Aortic smooth muscle cell (primary cell): Measurements from ENCODE around the gene MPZL3. TPM values are rescaled to one million over a fixed set of nuclear protein-coding genes. Genes with fewer than 3 reads are reported as not detected.

Experiments used
- total RNA-seq: library from RNA; depleted of rRNA; stranded (reverse); fragments of >200 nt; gene quantifications from 2 replicates; pipeline ENCODE4 v1.2.3, GENCODE V29; 2014

The MPZL3 gene, protein sequence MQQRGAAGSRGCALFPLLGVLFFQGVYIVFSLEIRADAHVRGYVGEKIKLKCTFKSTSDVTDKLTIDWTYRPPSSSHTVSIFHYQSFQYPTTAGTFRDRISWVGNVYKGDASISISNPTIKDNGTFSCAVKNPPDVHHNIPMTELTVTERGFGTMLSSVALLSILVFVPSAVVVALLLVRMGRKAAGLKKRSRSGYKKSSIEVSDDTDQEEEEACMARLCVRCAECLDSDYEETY
- total RNA-seq: 0.19 and 0.66 TPM in 2 replicates

DNA sequence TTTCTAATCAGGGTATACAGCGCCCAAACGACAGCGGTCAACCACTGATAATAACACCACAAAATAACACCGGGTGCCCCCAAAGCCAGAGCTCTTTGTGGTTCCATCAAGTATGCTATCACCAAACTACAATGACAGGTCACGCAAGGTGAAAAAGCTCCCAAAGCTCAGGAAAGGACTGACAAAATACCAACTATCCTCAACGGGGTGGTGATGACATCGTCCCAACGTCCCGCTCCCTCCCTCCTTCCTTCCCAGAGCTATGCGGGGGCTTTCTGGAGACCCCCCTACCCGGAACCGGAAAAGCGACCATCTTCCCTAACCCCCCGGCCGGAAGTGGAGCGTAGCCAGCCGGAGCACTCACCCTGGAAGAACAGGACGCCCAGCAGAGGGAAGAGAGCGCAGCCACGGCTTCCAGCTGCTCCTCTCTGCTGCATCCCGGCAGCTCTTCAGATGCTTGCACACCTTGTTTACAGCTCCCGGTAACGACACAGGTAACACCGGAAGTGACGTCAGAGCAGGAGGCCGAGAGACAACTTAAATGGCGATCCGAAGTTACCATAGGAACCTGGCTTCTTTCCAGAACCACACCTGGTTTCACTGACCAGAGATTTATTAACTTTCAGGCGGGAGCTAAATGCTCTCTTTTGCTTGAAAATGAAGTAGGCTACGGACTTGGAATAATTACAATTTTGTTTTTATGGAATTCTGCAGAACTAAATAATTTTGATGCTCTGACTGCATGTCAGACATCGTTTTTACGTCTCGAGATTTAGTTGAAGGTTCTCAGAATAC is at the start of gene MPZL3:
Gene MPZL3 (minus strand): TSS at position 508 of the 795 bp plus-strand sequence. CDS start 71 bp downstream, at position 437.

DNA sequence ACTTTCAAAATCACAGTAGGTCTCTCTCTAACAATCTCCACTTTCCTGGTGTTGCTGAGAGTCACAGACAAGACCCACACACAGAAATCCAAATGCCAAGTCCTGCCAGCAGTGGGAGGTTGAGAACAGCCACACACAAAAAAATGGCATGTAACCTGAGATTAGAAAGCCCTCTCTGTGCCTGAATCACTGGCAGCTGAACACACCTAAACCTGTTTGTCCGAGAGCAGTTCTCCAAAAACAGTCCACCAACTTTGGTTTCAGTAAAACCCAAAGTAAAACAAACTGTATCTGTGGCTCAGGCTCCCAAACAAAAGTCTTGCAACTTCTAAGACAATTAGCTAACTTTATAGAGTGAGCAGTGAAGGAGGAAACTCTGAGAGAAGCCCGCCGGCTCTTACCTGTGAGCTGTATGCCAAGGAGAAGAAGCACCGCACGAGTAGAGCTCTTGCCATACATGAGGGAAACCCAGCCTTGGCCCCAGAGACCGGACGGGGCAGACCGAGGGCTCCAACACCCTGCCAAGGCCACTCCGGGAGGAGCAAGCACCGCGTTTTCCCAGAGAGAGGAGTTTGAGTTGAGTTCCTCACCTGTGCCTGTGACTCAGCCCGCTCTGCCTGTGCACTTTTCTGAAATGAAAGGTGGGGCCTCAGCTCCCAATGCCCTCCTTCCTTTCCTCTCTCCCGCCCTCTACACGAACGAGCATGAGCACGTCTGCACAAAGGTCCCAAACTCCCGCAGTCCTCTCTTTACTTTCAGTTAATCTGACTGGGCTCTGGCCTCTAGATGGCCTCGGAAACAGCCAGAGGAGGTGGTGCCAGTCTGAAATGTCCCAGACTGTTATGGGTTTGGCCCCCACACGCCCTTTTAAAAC is 11.8 kb upstream of the MPZL3 start, which contains the start of gene MPZL2:
Gene MPZL2 (minus strand): TSS at position 603 of the 874 bp plus-strand sequence. CDS start 144 bp downstream, at position 459.

DNA sequence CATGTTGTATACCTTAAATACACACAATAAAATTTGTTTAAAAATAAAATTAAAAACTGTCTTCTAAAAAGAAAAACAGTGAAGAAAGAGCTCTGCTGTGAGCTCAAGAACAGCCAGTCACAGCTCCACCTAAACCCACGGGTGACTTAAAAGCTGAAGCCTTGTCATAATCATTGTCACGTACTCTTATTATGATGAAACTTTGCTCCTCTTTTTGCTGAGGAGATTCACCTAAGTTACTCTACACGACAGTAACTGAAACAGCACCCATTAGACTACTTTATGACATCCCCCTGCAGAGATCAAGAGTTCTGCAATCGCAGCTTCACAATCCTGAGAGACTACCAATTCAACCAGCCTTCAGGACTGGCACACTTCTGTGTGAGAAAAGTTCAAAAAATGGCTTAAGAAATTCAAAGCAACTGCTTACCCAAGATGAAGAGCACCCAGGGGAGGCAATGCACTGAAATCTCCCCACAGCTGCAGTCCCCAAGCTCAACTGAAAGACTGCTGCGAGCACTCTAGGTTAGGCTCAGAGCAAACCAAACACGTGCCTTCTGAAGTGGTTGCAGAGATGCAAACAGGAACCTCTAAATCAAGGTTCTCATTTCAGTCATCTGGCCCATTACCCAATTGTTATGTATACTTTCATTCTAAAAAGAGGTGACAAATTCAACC is 27.5 kb downstream of the MPZL3 start, which contains the start of gene JAML:
Gene JAML (minus strand): TSS at position 501 of the 678 bp plus-strand sequence. CDS start 10,145 bp downstream, outside the sequence.

Other genes starting within 250 kb of the MPZL3 start
- under 0.01 TPM in 1 of 2 replicates, not detected in the other for gene TMPRSS4, start 175.3 kb downstream of the MPZL3 start, total RNA-seq
- not detected in 2 replicates for gene SMIM35, start 165.4 kb downstream of the MPZL3 start, total RNA-seq
- gene SCN4B, start 99.5 kb downstream of the MPZL3 start, total RNA-seq: not detected in 2 replicates
- not detected in 2 replicates for gene SCN2B, start 75.7 kb downstream of the MPZL3 start, total RNA-seq
- not detected in 2 replicates for gene JAML, start 27.4 kb downstream of the MPZL3 start, total RNA-seq
- 0.56 and 2.0 TPM in 2 replicates for gene MPZL2, start 11.9 kb upstream of the MPZL3 start, total RNA-seq
- gene CD3E, start 52.4 kb upstream of the MPZL3 start, total RNA-seq: not detected in 2 replicates
- gene CD3D, start 90.3 kb upstream of the MPZL3 start, total RNA-seq: not detected in 2 replicates
- gene CD3G, start 92.0 kb upstream of the MPZL3 start, total RNA-seq: not detected in 2 replicates
- gene UBE4A, start 107.2 kb upstream of the MPZL3 start, total RNA-seq: 40.4 and 45.0 TPM in 2 replicates
- gene ATP5MG, start 149.2 kb upstream of the MPZL3 start, total RNA-seq: 107 and 135 TPM in 2 replicates
- gene KMT2A, start 184.1 kb upstream of the MPZL3 start, total RNA-seq: 18.4 and 32.8 TPM in 2 replicates